ENCODE results near the gene PLLP.

Gene PLLP

GRCh38 chr16:57284209-57284951 is at the start of gene PLLP:
Gene PLLP, minus strand, starts transcription at chr16:57284672. Its CDS starts 132 bp downstream, at chr16:57284540.
- DNase-seq: no peak

GRCh38 chr16:57333402-57333801 is 48.9 kb upstream of the PLLP start:
- DNase-seq: no peak

GRCh38 chr16:57331355-57331754 is 46.9 kb upstream of the PLLP start:
- DNase-seq: no peak

DNA sequence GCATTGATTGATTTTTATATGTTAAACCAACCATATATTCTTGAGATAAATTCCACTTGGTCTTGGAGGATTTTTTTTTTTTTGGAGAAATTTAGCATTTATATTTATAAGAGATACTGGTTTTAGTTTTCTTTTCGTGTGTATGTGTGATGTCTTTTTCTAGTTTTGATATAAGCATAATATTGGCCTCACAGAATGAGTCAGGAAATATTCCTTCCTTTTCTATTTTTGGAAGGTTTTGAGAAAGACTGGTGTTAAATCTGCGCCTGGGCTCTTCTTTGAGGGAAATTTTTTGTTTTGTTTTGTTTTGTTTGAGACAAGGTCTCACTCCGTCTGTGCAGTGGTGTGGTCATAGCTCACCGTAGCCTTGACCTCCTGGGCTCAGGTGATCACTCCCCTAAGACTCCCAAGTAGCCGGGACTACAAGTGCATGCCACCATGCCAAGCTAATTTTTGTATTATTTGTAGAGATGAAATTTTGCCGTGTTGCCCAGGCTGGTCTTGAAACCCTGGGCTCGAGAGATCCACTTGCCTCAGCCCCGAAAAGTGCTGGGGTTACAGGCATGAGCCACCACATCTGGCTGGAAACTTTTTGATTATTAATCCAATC is 45.4 kb upstream of the PLLP start:
- DNase-seq: no peak

DNA sequence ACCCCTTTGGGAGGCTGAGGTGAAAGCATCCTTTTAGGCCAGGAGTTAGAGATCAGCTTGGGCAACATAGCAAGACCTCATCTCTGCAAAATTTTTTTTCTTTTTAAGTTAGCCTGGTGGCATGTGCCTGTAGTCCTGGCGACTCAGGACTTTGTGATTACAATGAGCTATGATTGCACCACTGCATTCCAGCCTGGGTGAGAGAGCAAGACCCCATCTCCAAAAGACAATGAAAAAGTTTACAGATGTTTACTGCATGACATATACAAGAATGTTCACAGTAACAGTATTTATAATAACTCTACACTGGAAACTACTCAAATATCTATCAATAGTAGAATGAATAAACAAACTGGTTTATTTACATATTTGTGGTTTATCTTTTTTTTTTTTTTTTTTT is 41.0 kb upstream of the PLLP start:
- DNase-seq: no peak

- no peak for DNase-seq
Observed at GRCh38 chr16:57324749-57325148, 40.3 kb upstream of the PLLP start.

GRCh38 chr16:57319646-57320045 is 35.2 kb upstream of the PLLP start:
- no peak for DNase-seq

- DNase-seq: no peak
Observed at GRCh38 chr16:57318240-57318970, 33.9 kb upstream of the PLLP start.

DNA sequence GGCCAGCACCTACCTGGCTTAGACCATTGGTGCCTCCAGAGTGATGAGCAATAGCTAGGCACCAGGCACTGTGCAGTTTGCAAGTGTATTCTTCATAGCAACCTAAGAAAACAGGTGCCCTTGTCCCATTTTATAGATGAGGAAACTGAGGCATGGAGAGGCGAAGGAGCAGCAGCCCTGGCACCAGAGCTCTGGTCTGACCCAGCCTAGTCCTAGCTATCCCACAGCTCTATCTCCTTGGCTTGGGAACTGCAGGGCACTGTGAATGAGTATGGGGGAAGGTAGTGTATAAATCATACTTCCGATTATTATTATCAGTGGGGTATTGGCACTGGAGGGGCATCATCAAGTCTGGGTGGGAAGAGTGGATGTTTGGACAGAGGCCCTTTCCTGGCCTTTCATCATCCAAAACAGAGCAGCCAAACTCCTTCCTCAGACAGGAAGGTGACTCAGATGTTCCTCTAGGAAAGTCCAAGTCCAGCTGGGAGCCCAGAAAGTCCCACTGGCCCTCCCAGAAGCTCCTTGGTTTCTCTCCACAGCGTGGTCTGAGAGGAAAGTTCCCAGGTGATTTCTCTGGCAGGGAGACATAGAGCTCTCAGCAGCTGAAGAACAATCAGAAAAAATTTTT is 32.0 kb upstream of the PLLP start:
- DNase-seq: no peak

GRCh38 chr16:57315416-57315815 is 30.9 kb upstream of the PLLP start:
- no peak for DNase-seq

DNA sequence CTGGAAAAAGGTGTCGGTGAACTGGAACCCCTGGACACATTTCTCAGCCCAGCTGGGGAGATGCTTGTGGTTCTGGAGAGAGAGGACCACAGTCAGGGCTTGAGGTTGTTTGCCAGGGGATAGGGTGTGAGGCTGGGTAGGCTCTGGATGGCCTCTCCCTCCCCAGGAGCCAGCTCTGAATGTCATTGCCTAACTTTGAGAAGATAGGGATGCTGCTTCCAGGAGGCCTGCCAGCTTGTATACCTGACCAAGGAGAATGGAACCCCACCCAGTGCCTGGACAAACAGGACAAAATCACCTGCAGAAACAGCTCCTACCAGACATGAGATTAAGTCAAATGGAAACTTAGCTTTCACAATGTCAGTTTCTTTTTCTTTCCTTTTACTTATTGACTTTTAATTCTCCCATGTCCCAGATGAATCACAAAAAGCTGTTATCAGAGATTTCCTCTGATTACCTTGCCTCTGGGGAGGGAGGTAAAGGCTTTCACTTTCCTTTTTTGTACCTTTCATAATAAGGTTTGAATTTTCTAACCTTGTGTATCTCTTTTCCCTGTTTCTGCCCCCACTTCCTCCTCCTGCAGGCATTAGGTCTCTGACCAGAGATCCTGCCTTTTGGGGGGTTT is 29.8 kb upstream of the PLLP start:
- DNase-seq: no peak

- DNase-seq: no peak
Observed at GRCh38 chr16:57313509-57313908, 29.0 kb upstream of the PLLP start.

DNA sequence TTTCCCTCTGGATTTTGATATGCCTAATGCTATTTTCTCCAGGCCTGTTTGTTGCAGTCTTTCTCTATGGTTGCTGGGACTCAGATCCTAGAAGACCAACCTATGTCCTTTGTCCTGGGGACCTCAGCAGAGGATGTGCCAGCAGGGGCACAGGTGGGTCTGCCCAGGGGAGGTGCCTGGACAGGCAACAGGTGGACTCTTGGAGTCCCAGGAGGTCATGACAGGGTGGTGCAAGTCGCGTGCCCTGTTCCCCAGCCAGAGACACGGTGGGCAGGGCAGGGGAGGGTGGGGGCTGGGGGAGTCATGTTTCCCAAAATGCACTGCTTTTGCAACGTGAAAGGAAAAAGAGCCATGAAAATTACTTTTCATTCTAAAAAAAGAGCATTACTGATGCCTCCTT is 26.3 kb upstream of the PLLP start:
- no peak for DNase-seq

- DNase-seq: no peak
Observed at GRCh38 chr16:57308041-57308440, 23.6 kb upstream of the PLLP start.

GRCh38 chr16:57307365-57307764 is 22.9 kb upstream of the PLLP start:
- DNase-seq: no peak

DNA sequence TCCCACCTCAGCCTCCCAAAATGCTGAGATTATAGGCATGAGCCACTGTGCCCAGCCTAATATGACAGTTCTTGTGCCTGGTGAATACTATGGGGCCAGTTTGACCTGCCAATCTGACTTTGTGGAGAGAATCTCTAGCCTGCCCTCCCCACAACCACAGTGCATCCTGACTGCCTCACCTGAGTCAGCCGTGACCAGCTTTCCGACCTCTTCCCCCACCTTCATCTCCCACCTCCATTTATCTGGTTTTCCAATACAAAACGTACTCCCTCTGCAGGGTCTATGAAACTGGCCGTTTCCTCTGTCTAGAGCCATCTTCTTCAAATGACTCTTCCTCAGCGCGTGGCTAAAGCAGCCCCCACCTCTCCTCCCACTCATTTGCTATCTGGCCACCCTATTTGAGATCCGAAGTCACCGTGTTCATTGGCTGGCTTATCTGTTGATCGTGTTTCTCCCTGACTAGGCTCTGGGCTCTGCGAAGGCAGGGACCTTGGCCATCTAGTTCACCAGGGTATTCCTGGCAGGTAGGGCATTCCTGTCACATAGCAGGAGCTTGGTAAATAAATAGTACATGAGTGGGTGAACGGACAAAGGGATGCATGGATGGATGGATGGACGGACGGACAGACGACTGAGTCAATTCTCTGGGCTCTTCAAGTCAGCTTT is 22.3 kb upstream of the PLLP start:
- no peak for DNase-seq

- DNase-seq: no peak
Observed at GRCh38 chr16:57305159-57305811, 20.8 kb upstream of the PLLP start.

DNA sequence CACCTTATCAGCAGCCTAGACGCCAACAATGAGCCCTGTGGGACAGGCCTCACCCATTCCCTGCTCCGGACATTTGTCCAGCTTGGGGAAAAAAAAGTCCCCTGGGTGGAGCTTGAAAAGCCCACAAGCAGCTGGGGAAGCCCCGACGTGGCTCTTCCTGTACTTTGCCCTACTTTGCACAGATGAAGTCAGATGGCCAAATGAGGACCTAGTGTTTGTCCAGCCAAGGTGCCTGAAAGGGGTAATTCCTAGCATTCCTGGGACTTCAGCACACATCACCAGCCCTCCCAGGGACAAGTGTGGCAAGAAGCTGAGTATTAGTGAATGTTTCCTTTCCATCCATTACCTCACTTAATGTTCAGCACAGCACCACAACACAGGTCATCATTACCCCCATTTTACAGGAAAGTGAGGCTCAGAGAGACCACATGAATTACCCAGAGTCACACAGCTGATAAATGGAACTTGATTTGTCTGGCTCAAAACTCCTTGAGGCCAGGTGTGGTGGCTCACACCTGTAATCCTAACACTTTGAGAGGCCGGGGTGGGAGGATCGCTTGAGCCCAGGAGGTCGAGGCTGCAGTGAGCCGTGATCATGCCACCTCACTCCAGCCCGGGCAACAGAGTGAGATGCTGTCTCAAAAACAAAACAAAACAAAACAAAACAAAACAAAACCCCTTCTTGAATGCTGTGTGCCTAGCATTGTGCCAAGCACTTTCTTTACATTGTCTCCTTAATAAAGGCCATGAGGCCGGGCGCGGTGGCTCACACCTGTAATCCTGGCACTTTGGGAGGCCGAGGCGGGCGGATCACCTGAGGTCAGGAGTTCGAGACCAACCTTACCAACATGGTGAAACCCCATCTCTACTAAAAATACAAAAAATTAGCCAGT is 19.9 kb upstream of the PLLP start:
- no peak for DNase-seq

DNA sequence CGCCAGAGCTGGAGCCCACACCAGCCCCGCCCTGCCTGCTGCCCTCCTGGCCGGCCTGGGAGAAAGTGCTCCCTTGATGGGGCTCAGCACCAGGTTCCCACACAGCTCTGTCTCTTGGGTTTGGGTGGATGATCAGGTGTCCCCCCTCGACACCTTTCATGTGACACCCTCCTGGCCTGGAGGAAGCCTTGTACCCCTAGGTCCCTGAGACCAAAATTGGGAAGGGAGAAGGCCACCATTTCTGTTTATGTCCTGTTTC is 19.4 kb upstream of the PLLP start:
- DNase-seq: no peak

GRCh38 chr16:57303021-57303909 is 18.8 kb upstream of the PLLP start:
- DNase-seq: no peak
